NCI-H2171 treated with DMSO at 0.1 percent for 48 hours (cell line): ENCODE data around the gene SNX30.

ENCODE experiments used
- DNase-seq: peaks from one replicate; lab custom pipeline; 2025; lab: John Stamatoyannopoulos, UW

SNX30 gene

DNA sequence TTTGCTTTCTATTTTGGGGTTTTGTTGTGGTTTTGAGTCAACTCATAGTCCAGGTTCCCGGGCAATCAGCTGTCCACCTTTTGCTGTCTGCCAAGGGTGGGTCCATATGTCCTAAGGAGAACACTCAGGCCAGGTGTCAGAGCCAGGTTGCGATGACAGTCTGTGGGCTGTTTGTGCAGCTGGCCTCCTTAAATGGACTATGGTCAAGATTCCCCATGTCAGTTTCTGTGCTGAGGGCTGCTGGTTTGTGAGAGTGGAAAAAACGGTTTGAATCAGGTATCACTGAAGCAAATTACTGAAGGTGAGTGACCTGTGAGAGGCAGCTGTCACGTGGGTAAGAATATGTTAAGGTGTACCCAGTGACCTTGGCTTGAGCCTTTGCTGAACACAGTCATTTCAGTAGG, 33.0 kb downstream of the SNX30 start:
- no peak for DNase-seq

DNA sequence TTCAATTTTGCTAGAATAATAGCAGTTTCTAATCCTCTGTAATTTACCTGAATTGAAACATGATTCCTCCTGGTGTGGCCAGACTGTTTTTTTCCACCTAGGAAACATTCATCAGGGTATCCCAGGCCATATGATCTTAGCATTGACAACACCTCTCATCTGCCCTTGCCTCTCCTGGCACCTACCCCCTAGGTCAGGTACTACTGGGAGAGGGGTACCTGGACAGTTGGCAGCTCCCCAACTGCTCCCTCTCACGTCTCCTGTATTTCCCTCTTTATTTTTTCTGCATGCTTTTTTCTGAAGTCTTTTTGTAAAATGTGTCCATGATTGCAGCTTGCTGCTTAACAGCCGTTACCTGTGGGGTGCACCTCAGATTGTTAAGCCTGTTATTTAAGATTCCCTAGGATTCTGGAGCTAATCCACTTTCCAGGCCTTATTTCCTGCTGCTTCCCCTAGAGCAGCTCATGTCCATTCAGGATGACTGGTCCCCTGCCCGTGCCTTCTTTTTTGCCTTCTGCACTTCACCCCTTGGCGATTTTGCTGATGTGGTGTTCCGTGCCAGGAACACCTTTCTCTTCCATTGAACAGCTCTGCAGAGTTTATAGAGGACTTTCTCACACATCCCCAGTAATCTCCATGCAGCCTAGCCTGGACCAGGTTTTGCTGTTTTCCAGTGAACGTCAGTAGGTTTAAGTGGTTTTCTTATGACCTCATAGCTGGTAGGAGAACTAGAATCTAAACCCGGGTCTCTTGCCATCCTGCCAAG, 33.6 kb downstream of the SNX30 start:
- DNase-seq, result peak; percentile 90

DNA sequence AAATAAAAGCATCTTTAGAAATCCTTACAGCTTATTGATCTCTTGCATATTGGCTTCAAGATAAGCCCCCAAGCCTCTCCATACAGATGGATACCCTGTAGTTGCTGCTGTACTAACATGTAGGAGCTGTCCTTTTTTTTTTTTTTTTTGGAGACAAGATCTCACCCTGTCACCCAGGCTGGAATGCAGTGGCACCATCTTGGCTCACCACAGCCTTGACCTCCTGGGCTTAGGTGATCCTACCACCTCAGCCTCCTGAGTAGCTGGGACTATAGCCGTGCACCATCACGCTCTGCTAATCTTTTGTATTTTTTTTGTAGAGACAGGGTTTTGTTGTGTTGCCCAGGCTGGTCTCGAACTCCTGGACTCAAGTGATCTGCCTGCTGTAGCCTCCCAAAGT, 35.4 kb downstream of the SNX30 start:
- DNase-seq, result no peak

DNA sequence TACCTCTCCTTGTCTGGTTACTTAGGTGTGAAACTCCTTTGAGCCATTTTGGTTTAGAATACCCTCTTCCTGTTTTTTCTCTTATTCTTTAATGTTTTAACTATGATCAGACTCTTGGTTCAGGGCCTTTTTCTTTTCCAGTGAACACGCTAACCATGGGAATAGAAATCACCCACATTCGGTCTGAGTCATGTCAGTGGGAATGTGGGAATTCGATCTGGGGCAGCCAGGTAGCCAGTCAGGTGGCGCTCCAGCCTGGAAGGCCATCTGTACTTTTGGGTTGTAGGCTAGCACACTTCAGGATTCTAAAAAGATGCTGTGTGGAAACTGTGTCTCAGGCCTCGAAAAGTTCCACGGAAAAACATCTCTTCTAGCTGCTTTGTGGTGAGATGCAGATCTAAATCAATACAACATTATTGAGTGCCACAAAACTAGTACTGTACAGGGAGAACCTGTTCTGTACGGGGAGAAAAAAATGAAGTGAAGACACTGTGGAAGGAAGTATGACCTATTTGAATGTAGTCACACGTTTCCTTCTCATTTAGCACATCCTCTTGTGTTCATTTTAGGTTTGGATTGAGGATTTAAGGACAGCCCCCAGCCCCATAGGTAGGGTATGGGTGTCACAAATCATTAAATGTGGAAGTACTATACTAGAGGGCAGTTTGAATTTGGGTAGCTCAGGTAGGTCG, 36.4 kb downstream of the SNX30 start:
- DNase-seq, result no peak

DNA sequence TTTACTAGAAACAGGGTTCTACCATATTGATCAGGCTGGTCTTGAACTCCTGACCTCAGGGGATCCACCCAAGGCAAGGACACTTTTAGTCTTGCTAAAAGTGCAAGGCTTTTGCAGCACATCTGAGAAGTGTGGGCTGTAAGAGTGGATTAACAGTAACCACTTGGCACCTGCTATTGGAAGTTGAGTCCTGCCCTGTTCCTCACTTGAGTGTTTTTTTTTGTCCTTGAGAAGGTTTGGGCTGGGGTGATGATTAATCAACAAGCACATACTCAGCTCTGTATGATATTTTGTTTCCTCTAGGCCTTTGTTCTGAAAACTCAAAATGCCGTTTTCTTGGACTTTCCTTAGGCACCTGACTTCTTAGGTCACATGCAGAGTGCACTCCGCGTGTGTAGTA, 37.4 kb downstream of the SNX30 start:
- no peak for DNase-seq

DNA sequence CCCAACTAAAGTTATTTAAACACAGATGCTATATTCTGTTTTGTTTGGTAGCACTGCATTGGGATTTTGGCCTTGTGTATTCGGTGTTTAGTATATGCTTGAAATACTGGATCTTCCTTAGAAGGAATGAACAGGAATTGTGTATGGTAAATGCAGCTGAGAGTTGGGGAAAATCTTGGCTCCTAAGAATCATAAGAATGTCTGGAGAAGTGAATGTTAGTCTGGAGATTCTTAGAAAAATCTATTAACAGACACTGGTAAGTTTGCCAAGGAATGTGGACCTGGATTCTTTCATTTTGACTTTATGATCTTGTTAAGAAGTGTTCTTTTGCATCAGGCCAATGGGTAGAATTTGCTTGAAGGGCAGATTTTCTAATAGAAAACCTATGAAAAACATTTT, 38.9 kb downstream of the SNX30 start:
- DNase-seq, result no peak

DNA sequence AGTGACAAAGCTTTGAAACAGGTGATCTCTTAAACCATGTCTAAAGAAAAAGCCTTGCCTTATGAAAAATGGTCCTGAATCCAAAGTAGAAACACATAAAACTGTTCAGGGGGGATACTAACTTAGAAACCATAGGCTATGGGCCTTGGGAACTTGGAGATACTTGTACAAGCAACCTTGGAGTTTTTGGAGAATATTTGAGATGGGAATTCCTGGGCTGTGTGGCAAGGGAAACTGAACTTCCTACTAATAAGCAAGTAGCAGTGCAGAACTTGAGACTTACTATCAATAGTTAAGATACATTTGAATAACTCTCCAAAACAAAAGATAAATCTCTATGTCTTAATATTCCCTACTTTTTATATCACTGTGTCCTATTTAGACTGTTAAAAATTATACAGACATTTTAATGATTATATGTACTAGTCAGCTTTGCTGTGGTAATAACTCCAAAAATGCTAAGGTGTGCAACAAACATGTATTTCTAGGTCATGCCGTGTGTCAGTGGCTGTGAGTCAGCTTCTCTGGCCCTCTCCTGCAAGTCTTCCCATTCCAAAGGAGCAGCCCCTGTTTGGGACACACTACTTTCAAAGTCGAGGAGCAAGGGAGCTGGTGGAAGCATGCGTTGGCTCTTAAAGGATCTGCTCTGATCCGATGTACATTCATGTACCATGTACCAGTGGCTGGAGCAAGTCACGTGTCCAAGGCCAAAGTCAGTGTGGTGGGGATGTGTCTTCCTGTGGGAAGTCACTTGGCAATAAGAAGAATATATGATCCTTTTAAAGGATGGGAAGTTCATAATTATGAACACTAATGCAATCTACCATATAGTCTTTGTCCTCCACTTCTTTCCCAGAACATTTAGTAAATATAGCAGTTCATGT, 39.6 kb downstream of the SNX30 start:
- no peak for DNase-seq

DNA sequence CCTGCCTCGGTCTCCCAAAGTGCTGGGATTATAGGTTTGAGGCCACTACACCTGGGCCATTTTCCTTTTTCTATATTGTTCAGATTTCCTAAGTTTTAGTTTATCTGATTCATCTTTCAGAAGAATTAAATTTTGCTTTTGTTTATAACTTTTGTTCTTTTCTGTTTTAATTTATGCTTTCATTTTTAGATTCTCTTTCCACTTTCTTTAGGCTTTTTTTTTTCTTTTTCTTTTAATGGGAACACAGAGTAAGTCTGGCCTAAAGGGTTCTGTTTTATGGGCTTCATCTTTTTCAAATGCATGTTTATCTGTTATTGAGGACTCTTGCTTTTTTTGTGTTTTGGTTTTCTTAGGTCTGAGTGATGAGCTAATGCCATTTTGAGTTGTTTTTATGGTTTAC, 42.1 kb downstream of the SNX30 start:
- DNase-seq, result no peak

DNA sequence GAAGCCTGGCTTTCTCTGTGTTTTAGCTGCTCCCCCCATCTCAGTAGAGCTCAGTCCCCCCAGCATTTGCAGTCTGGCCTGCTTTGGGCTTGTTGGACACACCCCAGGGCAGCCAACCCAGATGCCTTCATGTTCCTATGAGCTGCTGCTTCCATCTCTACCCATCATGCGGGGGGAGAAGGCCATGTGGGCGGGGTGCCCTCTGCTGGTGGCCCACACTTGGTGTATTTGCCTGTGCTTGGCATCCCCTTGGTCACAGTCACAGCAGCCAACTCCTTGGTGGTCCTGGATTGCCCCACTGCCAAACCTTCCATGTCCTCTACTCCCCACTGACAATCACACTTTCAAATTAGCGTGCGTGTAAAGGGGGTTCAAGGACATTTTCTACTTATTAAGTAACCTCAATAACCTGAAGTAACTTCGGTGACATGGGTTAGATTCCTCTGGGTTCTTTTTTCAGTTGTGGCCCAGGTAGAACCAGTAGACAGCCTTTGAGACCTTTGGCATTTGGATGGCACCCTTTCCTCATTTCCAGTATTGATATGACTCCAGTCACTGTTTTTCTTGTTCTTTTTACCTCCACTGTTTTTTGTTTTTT, 42.8 kb downstream of the SNX30 start:
- peak; percentile 48 for DNase-seq

DNA sequence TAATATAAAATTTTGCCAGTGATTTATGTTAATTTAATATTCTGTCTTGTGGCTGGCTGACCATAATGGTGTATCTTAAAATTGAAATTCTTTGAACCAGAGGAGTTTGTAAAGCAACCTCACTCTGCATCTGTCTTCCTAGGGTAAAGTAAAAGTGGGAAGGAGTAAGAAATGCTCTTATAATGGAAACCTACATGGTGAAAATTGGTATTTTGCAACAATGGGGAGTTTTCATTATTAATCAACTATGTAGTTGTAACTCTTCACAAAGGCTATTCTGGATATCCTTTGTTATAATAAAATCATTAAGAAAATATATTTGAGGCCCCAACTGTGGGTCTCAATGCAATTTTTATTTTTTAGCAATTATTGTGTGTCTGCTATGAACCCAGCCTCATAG, 44.2 kb downstream of the SNX30 start:
- DNase-seq, result no peak

DNA sequence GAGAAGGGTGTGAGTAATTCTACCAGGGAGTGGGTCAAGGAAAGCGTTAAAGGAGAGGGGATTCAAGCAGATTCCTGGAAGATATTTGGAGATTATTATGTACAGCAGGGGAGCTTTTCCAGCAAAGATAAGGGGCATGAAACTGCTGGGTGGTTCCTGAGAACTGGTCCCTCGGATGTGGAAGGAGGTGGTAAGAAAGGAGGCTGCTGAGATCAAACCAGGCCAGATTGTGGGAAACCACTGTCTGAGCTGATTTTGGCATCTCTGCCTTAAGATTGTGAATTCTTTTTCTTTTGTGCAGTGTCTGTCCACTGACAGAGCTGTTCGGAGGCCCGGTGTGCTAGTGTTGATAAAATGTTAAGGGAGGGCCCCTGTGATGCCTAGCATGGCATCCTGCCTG, 45.4 kb downstream of the SNX30 start:
- no peak for DNase-seq

DNA sequence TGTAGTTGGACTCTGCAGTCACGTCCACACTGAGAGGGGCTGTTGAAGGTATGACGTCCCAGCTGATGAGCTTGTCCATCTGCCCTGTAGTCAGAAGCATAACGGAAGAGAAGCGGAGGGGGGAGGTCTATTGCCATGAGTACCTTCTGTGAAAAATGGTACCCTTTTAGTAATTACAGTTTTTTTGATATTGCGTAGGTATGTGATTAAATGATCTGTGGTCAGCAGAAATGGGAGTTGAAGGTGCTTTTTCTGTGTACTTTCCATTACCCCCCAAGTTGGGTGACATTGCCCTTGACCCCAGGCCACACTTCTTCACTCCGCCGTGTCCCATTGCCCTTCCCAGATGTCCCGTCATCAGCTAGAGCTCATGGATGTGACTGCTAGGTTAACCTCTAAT, 45.9 kb downstream of the SNX30 start:
- DNase-seq, result no peak

DNA sequence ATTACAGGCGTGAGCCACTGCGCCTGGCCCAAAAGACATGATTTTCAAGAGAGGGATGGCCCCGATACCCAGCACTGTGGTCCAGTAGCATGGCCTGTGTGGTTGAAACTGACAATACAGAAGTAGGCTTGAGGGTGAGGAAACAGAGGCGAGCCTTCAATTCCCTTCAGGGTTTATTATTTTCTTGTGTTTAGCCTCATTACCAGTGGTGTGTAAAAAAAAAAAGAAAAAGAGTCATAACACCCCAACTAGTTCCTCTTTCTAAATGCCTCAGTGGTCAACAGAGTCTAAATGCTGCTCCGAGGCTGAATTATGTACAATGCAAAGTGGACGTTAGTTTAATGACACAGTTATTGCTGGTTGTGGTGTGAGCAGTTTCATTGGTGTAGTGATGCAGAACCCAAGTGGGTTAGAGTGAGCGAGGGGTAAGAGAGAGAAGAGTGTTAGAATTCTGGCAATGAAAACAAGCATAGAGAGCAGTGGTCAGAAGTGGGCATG, 58.8 kb downstream of the SNX30 start:
- DNase-seq, result no peak

DNA sequence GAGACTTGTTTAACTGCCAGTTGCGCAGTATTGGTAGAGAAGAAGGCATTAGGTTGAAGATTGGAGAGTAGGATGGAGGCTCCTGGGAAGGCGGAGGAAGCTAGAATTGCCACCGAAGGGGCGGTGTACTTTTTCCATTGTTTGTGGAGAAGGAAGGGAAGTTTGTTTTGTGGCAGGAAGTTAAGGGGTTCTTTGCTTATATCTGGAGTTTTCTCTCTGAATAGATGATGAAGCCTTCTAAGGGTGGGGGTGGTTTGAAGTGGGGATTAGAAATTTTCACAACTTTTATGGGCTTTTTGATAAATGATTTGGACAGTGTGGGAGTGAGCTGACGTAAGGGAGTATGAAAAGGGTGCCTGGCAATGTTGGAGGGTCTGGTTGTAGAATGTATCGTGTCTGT, 59.3 kb downstream of the SNX30 start:
- no peak for DNase-seq

DNA sequence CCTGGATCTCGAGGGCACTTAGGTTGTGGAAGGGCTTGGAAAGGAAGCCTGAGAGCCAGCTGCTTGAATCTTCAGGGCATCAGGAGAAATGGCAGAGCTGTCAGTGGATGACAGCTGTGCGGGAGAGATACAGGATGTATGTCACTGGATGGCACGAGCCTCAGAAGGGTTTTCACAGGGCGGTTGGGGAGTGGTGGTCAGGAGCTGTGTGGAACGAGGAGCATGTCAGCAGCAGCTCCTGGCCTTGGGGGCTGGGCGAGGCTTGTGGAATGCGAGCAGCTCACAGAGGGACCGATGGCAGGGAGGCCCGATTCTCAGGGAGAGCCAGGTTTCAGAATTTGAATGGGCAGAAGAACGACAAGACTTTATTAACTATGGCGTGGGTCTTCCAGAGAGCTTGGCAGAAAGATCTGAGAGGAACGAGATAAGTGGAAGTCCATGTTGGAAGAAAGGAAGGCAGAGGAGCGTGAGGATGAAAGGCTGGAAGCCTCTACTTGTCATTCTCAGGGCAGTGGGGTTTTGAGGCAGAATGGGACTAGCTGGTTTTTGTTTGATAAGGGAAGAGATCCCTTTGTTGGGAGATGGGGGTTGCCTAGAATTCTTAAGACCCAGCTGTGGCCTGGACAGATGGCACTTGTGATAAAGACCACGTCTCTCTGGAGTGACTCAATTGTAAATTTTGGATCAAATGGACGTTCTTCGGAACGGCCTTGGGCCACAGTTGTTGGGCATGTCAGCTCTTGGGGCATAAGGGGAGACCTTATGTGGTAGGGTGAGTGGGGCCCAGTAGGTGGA, 60.3 kb downstream of the SNX30 start:
- DNase-seq, result no peak

DNA sequence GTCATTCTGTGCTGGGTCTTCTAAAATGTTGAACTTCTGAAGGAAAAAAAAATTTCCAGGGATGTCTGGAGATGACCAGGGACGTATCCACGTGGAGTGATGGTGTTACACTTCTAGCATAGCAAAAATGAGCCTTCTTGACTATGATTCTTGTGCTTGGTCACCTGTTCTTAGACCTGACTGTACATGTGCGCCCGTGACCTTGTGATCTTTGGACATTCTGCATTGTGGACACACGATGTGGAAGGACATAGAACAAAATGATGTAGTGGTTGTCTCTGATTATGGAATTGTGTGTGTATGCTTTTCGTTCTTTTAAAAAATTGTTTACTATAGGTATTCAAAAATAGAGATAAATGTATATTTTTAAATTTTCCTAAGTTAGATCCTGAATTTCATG, 61.0 kb downstream of the SNX30 start:
- DNase-seq, result no peak

DNA sequence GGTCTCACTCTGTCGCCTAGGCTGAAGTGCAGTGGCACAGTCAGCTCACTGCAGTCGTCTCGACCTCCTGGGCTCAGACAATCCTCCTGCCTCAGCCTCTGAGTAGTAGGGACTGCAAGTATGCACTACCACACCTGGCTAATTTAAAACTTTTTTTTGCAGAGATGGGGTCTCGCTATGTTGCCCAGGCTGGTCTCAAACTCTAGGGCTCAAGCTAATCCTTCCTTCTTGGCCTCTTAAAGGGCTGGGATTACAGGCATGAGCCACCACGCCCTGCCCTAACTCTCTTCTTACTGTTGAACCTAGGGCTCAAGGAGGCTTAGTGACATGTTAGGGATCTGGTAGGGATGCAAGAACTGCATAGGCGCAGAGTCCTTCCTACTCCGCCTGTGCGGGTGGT, 65.3 kb downstream of the SNX30 start:
- no peak for DNase-seq

DNA sequence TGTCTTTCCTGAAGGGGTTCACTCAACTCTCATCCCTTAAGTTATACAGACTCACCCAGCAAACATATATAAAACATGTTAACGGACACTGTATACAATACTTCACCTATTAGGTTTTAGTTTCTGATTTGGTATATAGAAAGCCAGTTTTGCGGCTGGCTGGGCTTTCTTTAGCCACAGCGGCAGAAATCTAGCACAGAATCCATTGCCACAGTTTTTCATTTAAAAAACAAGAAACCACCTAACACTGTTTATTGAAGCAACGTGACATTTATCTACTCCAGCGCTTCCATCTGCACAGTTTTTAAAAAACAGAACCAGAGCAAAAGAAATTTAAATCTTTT, 67.3 kb downstream of the SNX30 start:
- DNase-seq, result peak; percentile 9

DNA sequence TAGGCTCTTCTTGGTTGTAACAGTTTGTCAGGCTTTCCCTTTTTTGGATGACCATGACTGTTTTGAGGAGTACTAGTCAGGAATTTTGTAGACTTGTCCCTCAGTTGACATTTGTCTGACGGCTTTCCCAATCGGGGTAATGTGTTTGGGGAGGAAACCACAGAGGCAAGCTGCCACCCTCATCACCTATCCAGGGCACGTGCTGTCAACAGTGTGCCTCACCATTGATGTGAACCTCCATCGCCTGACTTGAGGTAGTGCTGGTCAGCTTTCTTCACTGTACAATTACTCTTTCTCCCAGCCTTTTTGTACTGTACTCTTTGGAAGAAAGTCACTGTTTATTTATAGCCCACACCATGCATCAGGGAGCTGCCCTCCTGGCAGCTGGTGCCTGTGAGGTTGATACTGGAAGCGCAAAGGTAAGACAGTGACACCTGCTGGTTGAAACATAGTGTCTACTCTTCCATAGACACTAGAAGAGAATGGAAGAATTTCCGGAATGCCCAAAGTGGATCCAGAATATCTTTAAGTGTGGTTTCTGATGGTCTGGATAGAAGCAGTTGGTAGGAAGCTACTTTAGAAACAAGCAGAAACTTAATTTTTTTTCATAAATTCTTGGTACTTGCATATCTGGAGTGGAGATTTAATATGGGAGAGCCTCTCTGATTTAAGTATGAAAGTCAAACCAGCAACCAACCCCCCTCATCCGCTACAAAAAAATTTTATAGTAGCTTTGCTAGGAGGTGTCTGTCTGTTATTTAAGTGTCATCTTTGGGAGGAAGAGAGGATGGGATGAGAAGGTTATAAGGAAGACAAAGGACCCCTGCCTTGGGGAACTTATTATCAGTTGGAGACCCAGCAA, 69.3 kb downstream of the SNX30 start:
- DNase-seq, result peak; percentile 72

DNA sequence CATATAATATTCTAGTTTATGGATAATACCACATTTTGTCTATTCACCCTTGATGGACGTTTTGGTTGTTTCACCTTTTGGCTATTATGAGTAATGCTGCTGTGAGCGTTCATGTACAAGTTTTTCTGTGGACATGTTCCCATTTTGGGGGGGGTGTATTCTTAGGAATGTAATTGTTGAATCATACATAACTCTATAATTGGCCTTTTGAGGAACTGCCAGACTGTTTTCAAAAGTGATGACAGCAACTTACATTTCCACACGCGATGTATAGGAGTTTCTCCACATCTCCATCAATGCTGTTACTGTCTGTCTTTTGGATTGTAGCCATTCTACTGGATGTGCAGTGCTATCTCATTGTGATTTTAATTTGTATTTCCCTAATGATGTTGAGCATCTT, 70.3 kb downstream of the SNX30 start:
- DNase-seq, result no peak

DNA sequence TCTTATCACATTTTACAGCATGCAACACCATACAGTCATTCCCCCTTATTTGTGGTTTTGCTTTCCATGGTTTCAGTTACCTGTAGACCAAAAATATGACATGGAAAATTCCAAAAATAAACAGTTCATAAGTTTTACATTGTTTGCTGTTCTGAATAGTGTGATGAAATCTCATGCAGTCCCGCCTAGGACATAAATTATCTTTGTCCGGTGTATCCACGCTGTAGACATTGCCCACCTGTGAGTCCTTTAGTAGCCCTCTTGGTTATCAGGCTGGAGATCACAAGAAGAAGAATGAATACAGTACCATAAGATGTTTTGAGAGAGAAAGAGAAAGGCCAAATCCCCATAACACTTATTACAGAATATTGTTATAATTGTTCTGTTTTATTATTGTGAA, 72.1 kb downstream of the SNX30 start:
- no peak for DNase-seq
